Ramos (cell line): ENCODE results near the gene C2orf74.
"Not testable (repeated sequence)": the region's sequence is repeated elsewhere in the genome, so short reads cannot be mapped to it uniquely, and the experiment has no call there.

Experiments
- in situ Hi-C: fragments of 300-500 bp; cut with MboI; formaldehyde crosslinking; loops from one replicate; pipeline ENCODE4 v1.14.3; 2022; ENCODE audit warnings: low sequenced_read_pairs; ENCODE audit not compliant: unreplicated experiment

Gene C2orf74

GRCh38 chr2:61161888-61162287 is at the start of gene C2orf74:
TSS of gene C2orf74 (plus strand) at chr2:61162188. CDS start at chr2:61162515, 327 bp downstream.
- in situ Hi-C loops: no loop called here

- in situ Hi-C loops: no loop called here
These were observed 47.8 kb upstream of the C2orf74 start for GRCh38 chr2:61114147-61114546.

GRCh38 chr2:61116302-61116701 is 45.7 kb upstream of the C2orf74 start:
- in situ Hi-C loops: no loop called here

GRCh38 chr2:61117534-61117933 is 44.5 kb upstream of the C2orf74 start:
- in situ Hi-C loops: no loop called here

GRCh38 chr2:61125123-61125710 is 36.8 kb upstream of the C2orf74 start:
- in situ Hi-C loops: no loop called here

GRCh38 chr2:61125798-61126197 is 36.2 kb upstream of the C2orf74 start:
- in situ Hi-C loops: no loop called here

- in situ Hi-C loops: not testable (repeated sequence)
These were observed 33.9 kb upstream of the C2orf74 start for GRCh38 chr2:61128122-61128521.

GRCh38 chr2:61134141-61134540 is 27.8 kb upstream of the C2orf74 start:
- in situ Hi-C loops: no loop called here

GRCh38 chr2:61135510-61135909 is 26.5 kb upstream of the C2orf74 start:
- in situ Hi-C loops: no loop called here

- in situ Hi-C loops: no loop called here
These were observed 23.1 kb upstream of the C2orf74 start for GRCh38 chr2:61138859-61139258.

- in situ Hi-C loops: no loop called here
These were observed 20.8 kb upstream of the C2orf74 start for GRCh38 chr2:61141151-61141550.

- in situ Hi-C loops: no loop called here
These were observed 17.2 kb upstream of the C2orf74 start for GRCh38 chr2:61144697-61145268.

- in situ Hi-C loops: no loop called here
These were observed 16.0 kb upstream of the C2orf74 start for GRCh38 chr2:61145990-61146389.

- in situ Hi-C loops: not testable (repeated sequence)
These were observed 13.9 kb upstream of the C2orf74 start for GRCh38 chr2:61148091-61148490.

- in situ Hi-C loops: no loop called here
These were observed 12.9 kb upstream of the C2orf74 start for GRCh38 chr2:61149074-61149473.

GRCh38 chr2:61151436-61151835 is 10.6 kb upstream of the C2orf74 start:
- in situ Hi-C loops: no loop called here

GRCh38 chr2:61157371-61158003 is 4.5 kb upstream of the C2orf74 start:
- in situ Hi-C loops: no loop called here

GRCh38 chr2:61158356-61158955 is 3.5 kb upstream of the C2orf74 start:
- in situ Hi-C loops: no loop called here

- in situ Hi-C loops: no loop called here
These were observed 733 bp downstream of the C2orf74 start for GRCh38 chr2:61162721-61163120.

- in situ Hi-C loops: not testable (repeated sequence)
These were observed 3.1 kb downstream of the C2orf74 start for GRCh38 chr2:61165082-61165481.

GRCh38 chr2:61165946-61166345 is 4.0 kb downstream of the C2orf74 start:
- in situ Hi-C loops: no loop called here
